Measurements from ENCODE around the gene OTUD1. TPM values are rescaled to one million over a fixed set of nuclear protein-coding genes. Genes with fewer than 3 reads are reported as not detected.
"Not testable (repeated sequence)": the region's sequence is repeated elsewhere in the genome, so short reads cannot be mapped to it uniquely, and the experiment has no call there.

Gene OTUD1
- total RNA-seq (2021) (22.5 and 23.9 TPM in 2 replicates), Bru-seq, nascent RNA (percentile 94 among the genes with signal in this experiment), BruChase-seq, experiment 1, labeled RNA remaining after a 2-hour chase (percentile 97 among the genes with signal in this experiment), BruChase-seq, experiment 2, labeled RNA remaining after a 6-hour chase (percentile 75 among the genes with signal in this experiment)
- long read RNA-seq, transcript OTUD1-201 (1 exons, 2,933 nt), result major isoform, 45 of 45 reads
- long read RNA-seq, partial matches to known transcripts, result 0 of 45 reads
- long read RNA-seq, other reads (novel, unspliced or antisense), result 0 of 45 reads

DNA sequence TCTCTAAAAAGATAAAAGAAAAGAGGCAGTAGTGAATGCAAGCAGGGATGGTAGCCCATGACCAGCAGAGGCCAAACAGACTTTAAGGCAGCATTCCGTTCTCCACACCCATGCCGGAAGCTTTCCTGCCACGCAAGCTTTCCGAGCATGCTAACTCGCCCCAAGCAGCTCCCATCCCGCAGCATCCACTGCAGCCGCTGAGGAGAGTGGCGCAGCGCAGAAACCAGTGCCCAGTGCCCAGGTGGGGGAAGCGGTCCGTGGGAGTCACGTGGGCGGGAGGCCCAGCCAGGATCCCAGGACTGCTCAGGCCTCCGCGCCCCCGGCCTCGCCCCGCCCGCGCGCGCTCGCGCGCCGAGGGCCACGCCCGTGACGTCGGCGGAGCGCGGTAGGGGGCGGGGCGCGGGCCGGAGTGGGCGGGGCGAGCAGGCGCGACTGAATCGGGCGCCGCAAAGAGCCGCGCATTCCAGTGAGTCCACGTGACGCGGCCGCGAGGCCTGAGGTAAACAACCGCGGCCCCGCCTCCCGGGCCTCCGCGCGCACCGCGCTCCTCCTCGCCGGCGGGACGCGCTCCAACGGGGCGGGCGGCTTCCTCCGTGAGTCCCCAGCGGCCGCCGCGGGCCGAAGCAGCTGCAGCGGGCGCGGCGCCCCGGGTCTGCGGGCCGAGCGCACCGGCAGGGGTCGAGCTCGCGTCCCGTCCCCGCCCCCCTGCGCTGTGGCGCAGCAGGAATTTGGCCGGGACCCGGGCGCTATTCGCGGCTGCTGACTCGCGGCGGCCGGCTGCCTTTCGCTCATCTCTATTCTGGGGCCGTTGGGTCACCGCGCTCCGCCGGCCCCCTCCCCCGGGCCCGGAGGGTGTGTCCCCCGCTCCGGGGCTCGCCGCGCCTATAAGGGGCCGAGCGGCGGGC, at the start of gene OTUD1:
Gene OTUD1, plus strand, starts transcription at position 529 of the 905 bp plus-strand sequence. CDS start 383 bp downstream, outside the sequence.
- Histone ChIP-seq H3K4me1 (ENCODE audit: insufficient read depth, low read length, poor library complexity, severe bottlenecking) (peaks cover 6% of the 10 kb centered on the region), H3K4me3 (ENCODE audit: low read depth, low read length, poor library complexity, severe bottlenecking) (peak within 1 kb of the TSS; percentile 75), H3K27me3 (replicated peaks; ENCODE audit: insufficient read depth, low read depth, low read length, poor library complexity) (no peaks in the 10 kb centered on the region), H3K9me3 (ENCODE audit: low read depth, low read length, poor library complexity, severe bottlenecking) (no peaks in the 10 kb centered on the region), H3K27ac (ENCODE audit: low read depth, low read length, poor library complexity, severe bottlenecking) (peak within 1 kb of the TSS; percentile 84), H3K36me3 (ENCODE audit: insufficient read depth, low read length, poor library complexity, severe bottlenecking) (peaks cover 28% of the 10 kb centered on the region)
- no peak for TF ChIP-seq CTCF (conservative IDR thresholded peaks at IDR 0.05; ENCODE audit: low read depth, low read length)
- TF ChIP-seq EZH2 (IDR thresholded peaks at IDR 0.05; ENCODE audit: borderline replicate concordance, low read depth, low read length, poor library complexity, severe bottlenecking), result no peak
- peak; percentile 96 for DNase-seq (ENCODE audit: low spot score)
- BruUV-seq (replicated peaks), result no TSS peak
- ChIA-PET CTCF (interaction anchor here (1.4 kb wide), 1 partner anchor 124 kb away, joined by 3 read pairs; no protein-coding TSS in a partner anchor), POLR2A (ENCODE audit: low non-redundant PET) (no interaction called here)
- intact Hi-C loops (cut with micrococcal nuclease; ENCODE audit: unreplicated experiment), result no loop called here

DNA sequence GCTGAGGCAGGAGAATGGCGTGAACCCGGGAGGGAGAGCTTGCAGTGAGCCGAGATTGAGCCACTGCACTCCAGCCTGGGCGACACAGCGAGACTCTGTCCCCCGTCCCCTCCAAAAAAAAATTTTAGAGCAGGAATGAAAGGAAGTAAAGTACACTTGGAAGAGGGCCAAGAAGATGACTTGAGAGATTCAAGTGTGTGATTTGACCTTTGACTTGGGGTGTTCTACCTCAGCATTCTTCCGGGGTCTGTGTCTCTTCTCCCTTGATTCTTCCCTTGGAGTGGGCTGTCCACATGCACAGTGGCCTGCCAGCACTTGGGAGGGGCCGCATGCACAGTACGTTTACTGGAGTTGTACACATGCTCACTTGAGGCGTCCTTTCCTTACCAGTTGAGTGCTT, 48.5 kb upstream of the OTUD1 start:
- POLR2A ChIA-PET (ENCODE audit: low non-redundant PET); H3K27ac ChIP-seq (ENCODE audit: low read depth, low read length, poor library complexity, severe bottlenecking); DNase-seq (ENCODE audit: low spot score); intact Hi-C loops (cut with micrococcal nuclease; ENCODE audit: unreplicated experiment); BruUV-seq (replicated peaks); CTCF ChIA-PET; H3K27me3 ChIP-seq (replicated peaks; ENCODE audit: insufficient read depth, low read depth, low read length, poor library complexity); H3K4me3 ChIP-seq (ENCODE audit: low read depth, low read length, poor library complexity, severe bottlenecking); H3K4me1 ChIP-seq (ENCODE audit: insufficient read depth, low read length, poor library complexity, severe bottlenecking); H3K36me3 ChIP-seq (ENCODE audit: insufficient read depth, low read length, poor library complexity, severe bottlenecking); H3K9me3 ChIP-seq (ENCODE audit: low read depth, low read length, poor library complexity, severe bottlenecking): not testable (repeated sequence)

GRCh38 chr10:23390809-23391208, 48.1 kb upstream of the OTUD1 start:
- CTCF ChIA-PET, result no interaction called here
- Histone ChIP-seq H3K36me3 (ENCODE audit: insufficient read depth, low read length, poor library complexity, severe bottlenecking) (no peaks in the 10 kb centered on the region), H3K4me1 (ENCODE audit: insufficient read depth, low read length, poor library complexity, severe bottlenecking) (no peaks in the 10 kb centered on the region), H3K9me3 (ENCODE audit: low read depth, low read length, poor library complexity, severe bottlenecking) (no peaks in the 10 kb centered on the region), H3K27ac (ENCODE audit: low read depth, low read length, poor library complexity, severe bottlenecking) (no peak overlapping the region), H3K27me3 (replicated peaks; ENCODE audit: insufficient read depth, low read depth, low read length, poor library complexity) (no peaks in the 10 kb centered on the region), H3K4me3 (ENCODE audit: low read depth, low read length, poor library complexity, severe bottlenecking) (no peak overlapping the region)
- no TSS peak for BruUV-seq (replicated peaks)
- TF ChIP-seq EZH2 (IDR thresholded peaks at IDR 0.05; ENCODE audit: borderline replicate concordance, low read depth, low read length, poor library complexity, severe bottlenecking) (no peak), CTCF (conservative IDR thresholded peaks at IDR 0.05; ENCODE audit: low read depth, low read length) (no peak)
- intact Hi-C loops (cut with micrococcal nuclease; ENCODE audit: unreplicated experiment), result no loop called here
- POLR2A ChIA-PET (ENCODE audit: low non-redundant PET), result no interaction called here
- DNase-seq (ENCODE audit: low spot score), result no peak

All from A673 (cell line).